ENCODE results near the gene FAH. TPM values are rescaled to one million over a fixed set of nuclear protein-coding genes. Genes with fewer than 3 reads are reported as not detected.
A peak's percentile ranks its signal among the peaks of the same experiment; 100 is the strongest.
"Not testable (repeated sequence)": the region's sequence is repeated elsewhere in the genome, so short reads cannot be mapped to it uniquely, and the experiment has no call there.

FAH gene
- 3.4 and 9.4 TPM in 2 replicates for total RNA-seq

GRCh38 chr15:80152896-80153876 lies at the start of gene FAH:
Gene FAH (plus strand): TSS chr15:80152999. CDS start chr15:80153055, 56 bp downstream.
- DNase-seq (ENCODE audit: low read depth in 2 of 2): peak; percentile 60 to 67

DNA sequence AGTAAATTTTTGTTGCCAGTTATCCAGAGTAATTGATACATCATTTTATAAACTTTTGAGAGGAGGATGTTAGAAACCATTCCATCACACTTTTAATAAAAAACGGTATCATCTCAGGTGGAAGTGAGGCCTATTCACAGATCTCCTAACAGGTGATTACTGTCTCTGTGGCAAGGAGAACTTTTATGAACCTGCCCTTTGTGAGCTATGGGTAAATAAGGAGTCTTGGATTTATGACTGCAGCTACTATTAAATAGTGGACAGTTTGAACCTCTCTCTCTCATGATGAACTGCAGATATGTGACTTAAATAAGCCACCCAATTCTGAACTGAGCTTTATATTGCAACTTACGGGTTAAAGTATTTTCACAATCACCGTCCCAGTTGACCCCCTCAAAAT lies 47.6 kb upstream of the FAH start:
- no peak for DNase-seq (ENCODE audit: low read depth in 2 of 2)

DNA sequence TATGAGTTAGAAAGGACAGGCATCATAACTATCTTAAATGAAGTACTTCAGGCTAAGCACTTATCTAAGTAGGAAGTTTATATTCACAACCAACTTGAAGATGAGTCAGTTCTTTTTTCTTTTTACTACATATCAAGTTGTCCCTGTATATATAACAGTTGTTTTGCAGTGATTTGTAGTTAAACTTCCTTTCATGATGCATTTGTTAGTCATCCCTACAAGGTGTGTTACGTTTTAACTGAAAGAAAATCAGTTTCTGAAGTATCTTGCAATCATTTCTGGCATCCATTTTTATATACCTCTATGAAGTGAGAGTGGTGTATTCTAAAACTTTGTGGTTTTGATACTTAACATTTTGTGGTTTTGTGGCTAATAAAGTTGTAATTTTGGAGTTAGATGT lies 47.2 kb upstream of the FAH start:
- DNase-seq (ENCODE audit: low read depth in 2 of 2): peak in 1 of 2 donors; percentile 65

GRCh38 chr15:80106051-80106450 lies 46.7 kb upstream of the FAH start:
- no peak for DNase-seq (ENCODE audit: low read depth in 2 of 2)

GRCh38 chr15:80107204-80107603 lies 45.6 kb upstream of the FAH start:
- no peak for DNase-seq (ENCODE audit: low read depth in 2 of 2)

- DNase-seq (ENCODE audit: low read depth in 2 of 2): no peak
Measured at GRCh38 chr15:80107774-80108173, 45.0 kb upstream of the FAH start.

DNA sequence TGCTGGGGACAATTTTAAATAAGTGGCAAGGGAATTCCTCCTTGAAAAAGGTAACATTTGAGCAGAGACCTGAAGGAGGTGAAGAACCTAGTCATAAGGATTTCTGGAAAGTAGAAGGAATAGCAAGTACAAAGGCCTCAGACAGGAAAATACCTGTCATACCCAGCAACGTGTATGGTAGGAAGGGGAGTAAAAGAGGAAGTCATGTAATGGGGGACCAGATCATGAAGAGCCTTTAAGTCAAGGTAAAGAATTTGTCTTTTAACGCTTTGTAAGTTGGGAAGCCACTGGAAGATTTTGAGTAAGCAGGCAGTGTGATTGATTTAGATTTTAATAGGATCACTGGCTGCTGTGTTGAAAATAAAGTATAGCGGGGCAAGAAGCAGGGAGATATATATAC lies 43.4 kb upstream of the FAH start:
- no peak for DNase-seq (ENCODE audit: low read depth in 2 of 2)

- DNase-seq (ENCODE audit: low read depth in 2 of 2): no peak
Measured at GRCh38 chr15:80110920-80111319, 41.9 kb upstream of the FAH start.

- DNase-seq (ENCODE audit: low read depth in 2 of 2): no peak
Measured at GRCh38 chr15:80114114-80114513, 38.7 kb upstream of the FAH start.

DNA sequence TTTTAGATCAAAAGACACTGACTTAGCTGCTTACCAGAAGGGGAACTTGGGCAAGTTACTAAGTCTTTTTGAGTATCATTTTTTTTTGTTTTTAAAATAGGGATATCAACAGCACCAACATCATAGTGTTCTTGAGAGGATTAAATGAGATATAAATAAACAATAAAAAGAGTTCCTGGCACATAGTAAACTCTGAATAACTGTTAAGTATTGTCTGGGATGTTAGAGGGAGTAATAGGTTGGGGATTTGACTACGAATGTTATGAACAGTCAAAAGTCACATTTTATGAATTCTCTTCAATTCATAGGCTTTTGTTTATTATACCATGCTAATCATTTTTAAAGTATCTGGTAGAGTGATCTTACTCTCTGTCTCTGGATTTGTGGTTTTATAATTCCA lies 37.8 kb upstream of the FAH start:
- no peak for DNase-seq (ENCODE audit: low read depth in 2 of 2)

GRCh38 chr15:80118956-80119355 lies 33.8 kb upstream of the FAH start:
- no peak for DNase-seq (ENCODE audit: low read depth in 2 of 2)

DNA sequence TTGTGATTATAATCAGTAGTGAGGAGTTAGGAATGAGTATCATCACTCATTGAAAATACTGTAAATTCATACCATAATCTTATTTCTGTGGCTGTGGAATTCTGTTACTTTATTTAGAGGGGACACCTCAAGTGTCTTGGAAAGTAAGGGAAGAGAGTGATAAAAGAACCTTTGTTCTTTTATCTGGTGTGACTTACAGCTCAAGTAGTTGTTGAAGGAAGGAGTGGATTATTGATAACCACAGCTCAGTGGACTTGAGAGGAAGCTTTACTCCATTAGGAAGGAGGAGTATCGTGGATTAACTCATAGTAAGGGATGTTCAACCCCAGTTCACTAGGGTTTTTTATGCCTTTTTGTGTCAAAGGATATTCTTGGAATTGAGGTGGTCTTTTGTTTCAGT lies 32.2 kb upstream of the FAH start:
- DNase-seq (ENCODE audit: low read depth in 2 of 2): no peak

DNA sequence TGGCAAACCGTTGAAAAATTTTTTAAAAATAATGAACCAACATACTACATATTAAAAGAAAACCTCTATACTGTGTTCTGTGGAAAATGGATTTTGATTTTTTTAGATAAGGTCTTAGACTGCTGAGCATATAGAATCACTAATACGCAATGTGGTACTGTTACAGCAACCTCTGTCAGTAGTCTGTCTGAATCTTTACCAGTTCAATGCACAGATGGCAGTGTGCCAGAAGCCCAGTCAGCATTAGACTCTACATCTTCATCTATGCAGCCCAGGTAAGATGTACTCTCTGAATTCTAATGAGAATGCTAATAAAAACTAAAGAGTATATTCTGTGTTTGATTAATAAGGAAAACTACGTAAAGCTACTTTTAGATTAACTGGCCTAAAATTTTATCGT lies 31.3 kb upstream of the FAH start:
- no peak for DNase-seq (ENCODE audit: low read depth in 2 of 2)

DNA sequence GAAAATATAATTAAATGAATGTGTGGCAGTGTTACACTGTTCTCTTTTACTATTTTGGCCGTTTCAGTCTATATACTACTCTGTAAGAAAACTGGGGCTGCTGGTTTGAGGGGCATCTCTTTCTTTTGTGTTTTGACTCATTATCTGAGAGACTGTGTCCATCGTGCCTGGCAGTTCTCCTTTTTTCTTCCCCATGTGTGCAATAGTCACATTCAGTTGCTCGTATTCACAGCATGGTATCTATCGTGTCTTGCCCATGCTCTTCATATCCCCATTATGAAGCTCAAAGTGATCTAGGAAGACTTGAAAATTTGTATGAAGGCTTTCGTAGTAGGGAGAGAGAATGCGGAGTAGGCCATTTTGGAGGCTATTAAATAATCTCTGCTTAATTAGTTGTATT lies 29.8 kb upstream of the FAH start:
- DNase-seq (ENCODE audit: low read depth in 2 of 2): no peak

GRCh38 chr15:80127253-80127652 lies 25.5 kb upstream of the FAH start:
- not testable (repeated sequence) for DNase-seq (ENCODE audit: low read depth in 2 of 2)

DNA sequence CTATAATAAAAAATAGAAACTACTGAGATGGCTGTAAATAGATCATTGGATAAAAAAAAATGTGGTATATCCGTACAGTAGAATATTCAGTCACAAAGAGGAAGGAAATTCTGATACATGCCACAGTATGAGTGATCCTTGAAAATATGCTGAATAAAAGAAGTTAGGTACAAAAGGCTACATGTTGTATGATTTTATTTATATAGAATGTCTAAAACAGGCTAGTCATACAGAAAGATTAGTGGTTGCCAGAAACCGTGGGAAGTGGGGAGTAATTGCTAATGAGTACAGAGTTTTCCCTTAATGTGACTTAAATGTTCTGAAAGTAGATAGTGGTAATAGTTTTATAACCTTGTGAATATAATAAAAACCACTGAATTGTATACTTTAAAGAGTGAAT lies 24.9 kb upstream of the FAH start:
- DNase-seq (ENCODE audit: low read depth in 2 of 2): peak; percentile 13 to 55

DNA sequence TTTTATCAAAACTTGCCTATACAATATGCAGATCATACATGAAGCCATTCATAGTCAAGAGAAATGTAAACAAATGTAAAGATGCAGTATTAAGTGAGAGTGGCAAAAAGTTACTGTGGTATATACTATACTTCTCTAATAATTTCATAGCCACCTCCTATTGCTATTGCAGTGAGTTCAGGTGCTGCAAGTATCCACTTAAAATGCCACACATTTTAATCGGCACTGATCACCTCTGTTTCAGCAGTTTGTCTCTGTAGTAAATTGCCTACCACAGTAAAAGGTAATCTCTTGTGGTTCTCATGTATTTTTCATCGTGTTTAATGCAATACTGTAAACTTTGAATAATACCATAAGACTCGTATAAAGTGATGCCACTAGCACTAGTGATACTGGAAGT lies 20.4 kb upstream of the FAH start:
- no peak for DNase-seq (ENCODE audit: low read depth in 2 of 2)

GRCh38 chr15:80136854-80137253 lies 15.9 kb upstream of the FAH start:
- DNase-seq (ENCODE audit: low read depth in 2 of 2): no peak

GRCh38 chr15:80138961-80139360 lies 13.8 kb upstream of the FAH start:
- no peak for DNase-seq (ENCODE audit: low read depth in 2 of 2)

- DNase-seq (ENCODE audit: low read depth in 2 of 2): no peak
Measured at GRCh38 chr15:80140909-80141308, 11.9 kb upstream of the FAH start.

- DNase-seq (ENCODE audit: low read depth in 2 of 2): no peak
Measured at GRCh38 chr15:80141916-80142598, 10.7 kb upstream of the FAH start.

DNA sequence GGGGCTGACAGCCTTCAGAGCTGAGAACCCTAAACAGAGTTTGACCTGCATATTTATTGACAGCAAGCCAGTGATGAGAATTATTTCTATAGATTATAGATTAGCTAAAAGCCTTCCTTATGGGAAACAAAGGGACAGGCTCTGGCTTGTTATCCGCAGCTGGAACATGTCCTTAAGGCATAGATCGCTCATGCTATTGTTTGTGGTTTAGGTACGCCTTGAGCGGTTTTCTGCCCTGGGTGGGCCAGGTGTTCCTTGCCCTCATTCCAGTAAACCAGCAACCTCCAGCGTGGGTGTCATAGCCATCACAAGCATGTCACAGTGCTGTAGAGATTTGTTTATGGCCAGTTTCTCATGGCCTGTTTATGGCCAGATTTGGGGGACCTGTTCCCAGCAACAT lies 10.2 kb upstream of the FAH start:
- no peak for DNase-seq (ENCODE audit: low read depth in 2 of 2)

DNA sequence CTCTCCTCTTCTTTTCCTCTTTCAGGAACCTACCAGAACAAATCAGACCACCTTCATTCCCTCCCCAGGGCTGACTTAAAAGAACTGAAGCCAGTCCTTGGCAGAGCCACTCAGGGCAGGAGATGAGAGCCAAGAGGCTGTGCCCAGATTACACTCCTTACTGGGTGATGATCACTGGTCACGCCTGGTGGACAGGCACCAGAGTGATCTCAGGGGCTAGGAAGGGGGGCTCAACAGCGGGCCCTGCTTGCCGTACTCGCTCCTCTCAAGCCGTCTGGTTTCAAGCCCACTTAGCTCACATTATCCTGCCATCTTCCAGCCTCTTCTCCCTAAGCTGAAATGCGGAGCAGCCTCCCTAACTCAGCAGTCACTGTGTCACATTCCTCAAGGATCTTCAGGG lies 1.7 kb upstream of the FAH start:
- no peak for DNase-seq (ENCODE audit: low read depth in 2 of 2)
